ENCODE results near the gene SPNS2. TPM values are rescaled to one million over a fixed set of nuclear protein-coding genes. Genes with fewer than 3 reads are reported as not detected.

Gene SPNS2
- polyA plus RNA-seq, 3 donors: 0.23 to 0.33 TPM; not detected in 1

DNA sequence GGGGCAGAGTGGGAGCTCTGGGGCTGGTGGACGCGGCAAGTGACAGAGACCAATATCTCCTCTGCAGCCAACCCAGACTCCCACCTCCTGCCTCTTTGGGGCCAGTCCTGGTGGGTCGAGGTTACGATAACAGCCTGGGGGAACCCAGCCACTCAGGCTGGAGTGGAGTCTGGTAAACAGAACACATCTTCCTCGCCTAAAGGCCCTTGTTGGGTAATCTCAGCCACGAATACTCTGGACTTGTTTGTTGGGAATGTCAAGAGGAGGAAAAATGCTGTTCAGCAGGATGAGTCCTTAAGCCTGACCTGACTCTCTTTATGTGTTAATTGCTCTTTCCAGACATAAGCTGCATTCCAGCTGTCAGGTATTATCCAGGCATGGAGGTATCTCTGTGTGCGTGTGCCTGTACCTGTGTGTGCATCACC, 8.0 kb upstream of the SPNS2 start:
- H2AFZ ChIP-seq (ENCODE audit: insufficient read depth, low read depth, low read length, poor library complexity, severe bottlenecking): no peak overlapping the region
- no peak overlapping the region for H3K9ac ChIP-seq (ENCODE audit: insufficient read depth, low read length, poor library complexity, severe bottlenecking)
- Mint-ChIP-seq H3K9me3 (no peaks in the 10 kb centered on the region), H3K27ac (no peak overlapping the region), H3K4me1 (peaks cover 57% of the 10 kb centered on the region), H3K4me3 (no peak overlapping the region), H3K27me3 (ENCODE audit: low read depth in 3 of 3) (peaks cover 0 to 8% (median 2%) of the 10 kb centered on the region in 3 donors), H3K36me3 (peaks cover 2 to 5% of the 10 kb centered on the region in 2 donors)
- no peaks in the 10 kb centered on the region for H3K27me3 ChIP-seq (ENCODE audit: control insufficient read depth in 2 of 2, insufficient read depth in 2 of 2, low read length in 2 of 2)
- H3K36me3 ChIP-seq (replicated peaks in 1 of 2; ENCODE audit: control insufficient read depth in 1 of 2, insufficient read depth in 2 of 2, low read length in 2 of 2): no peaks in the 10 kb centered on the region
- no peak overlapping the region for H3K27ac ChIP-seq (ENCODE audit: low read depth in 1 of 2, low read length in 2 of 2)
- no peaks in the 10 kb centered on the region for H4K20me1 ChIP-seq (ENCODE audit: insufficient read depth, low read length)
- intact Hi-C loops (cut with micrococcal nuclease): no loop called here
- H3K4me1 ChIP-seq (ENCODE audit: control insufficient read depth in 1 of 2, insufficient read depth in 2 of 2, low read length in 2 of 2): peaks cover 45 to 58% of the 10 kb centered on the region in 2 donors
- H3K4me2 ChIP-seq (replicated peaks; ENCODE audit: extremely low read depth, low read length, poor library complexity, severe bottlenecking): no peak overlapping the region
- no peak overlapping the region for H3K4me3 ChIP-seq (replicated peaks in 1 of 3; ENCODE audit: low read depth in 2 of 3, low read length in 3 of 3)
- no peaks in the 10 kb centered on the region for H3K9me3 ChIP-seq (replicated peaks in 1 of 2; ENCODE audit: control insufficient read depth in 1 of 2, insufficient read depth in 1 of 2, low read length in 2 of 2)
- WGBS (ENCODE audit: insufficient coverage): 72% methylated on average over 3 of the region's 7 CpGs
- DNase-seq: no peak
- H3K79me2 ChIP-seq (ENCODE audit: insufficient read depth, low read length): no peaks in the 10 kb centered on the region
- TF ChIP-seq, protein P1, sequence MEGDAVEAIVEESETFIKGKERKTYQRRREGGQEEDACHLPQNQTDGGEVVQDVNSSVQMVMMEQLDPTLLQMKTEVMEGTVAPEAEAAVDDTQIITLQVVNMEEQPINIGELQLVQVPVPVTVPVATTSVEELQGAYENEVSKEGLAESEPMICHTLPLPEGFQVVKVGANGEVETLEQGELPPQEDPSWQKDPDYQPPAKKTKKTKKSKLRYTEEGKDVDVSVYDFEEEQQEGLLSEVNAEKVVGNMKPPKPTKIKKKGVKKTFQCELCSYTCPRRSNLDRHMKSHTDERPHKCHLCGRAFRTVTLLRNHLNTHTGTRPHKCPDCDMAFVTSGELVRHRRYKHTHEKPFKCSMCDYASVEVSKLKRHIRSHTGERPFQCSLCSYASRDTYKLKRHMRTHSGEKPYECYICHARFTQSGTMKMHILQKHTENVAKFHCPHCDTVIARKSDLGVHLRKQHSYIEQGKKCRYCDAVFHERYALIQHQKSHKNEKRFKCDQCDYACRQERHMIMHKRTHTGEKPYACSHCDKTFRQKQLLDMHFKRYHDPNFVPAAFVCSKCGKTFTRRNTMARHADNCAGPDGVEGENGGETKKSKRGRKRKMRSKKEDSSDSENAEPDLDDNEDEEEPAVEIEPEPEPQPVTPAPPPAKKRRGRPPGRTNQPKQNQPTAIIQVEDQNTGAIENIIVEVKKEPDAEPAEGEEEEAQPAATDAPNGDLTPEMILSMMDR (IDR thresholded peaks at IDR 0.05): no peak

GRCh38 chr17:4492721-4493561, 5.7 kb upstream of the SPNS2 start:
- Histone ChIP-seq H3K4me1 (ENCODE audit: control insufficient read depth in 1 of 2, insufficient read depth in 2 of 2, low read length in 2 of 2) (peaks cover 32 to 39% of the 10 kb centered on the region in 2 donors), H3K27me3 (ENCODE audit: control insufficient read depth in 2 of 2, insufficient read depth in 2 of 2, low read length in 2 of 2) (peaks cover 0 to 12% of the 10 kb centered on the region in 2 donors), H4K20me1 (ENCODE audit: insufficient read depth, low read length) (no peaks in the 10 kb centered on the region), H3K9me3 (replicated peaks in 1 of 2; ENCODE audit: control insufficient read depth in 1 of 2, insufficient read depth in 1 of 2, low read length in 2 of 2) (no peaks in the 10 kb centered on the region), H3K27ac (ENCODE audit: low read depth in 1 of 2, low read length in 2 of 2) (no peak overlapping the region), H3K36me3 (replicated peaks in 1 of 2; ENCODE audit: control insufficient read depth in 1 of 2, insufficient read depth in 2 of 2, low read length in 2 of 2) (no peaks in the 10 kb centered on the region), H2AFZ (ENCODE audit: insufficient read depth, low read depth, low read length, poor library complexity, severe bottlenecking) (peak overlapping the region; percentile 49), H3K9ac (ENCODE audit: insufficient read depth, low read length, poor library complexity, severe bottlenecking) (no peak overlapping the region), H3K4me3 (replicated peaks in 1 of 3; ENCODE audit: low read depth in 2 of 3, low read length in 3 of 3) (peak overlapping the region in 1 of 3 experiments; percentile 24), H3K79me2 (ENCODE audit: insufficient read depth, low read length) (no peaks in the 10 kb centered on the region), H3K4me2 (replicated peaks; ENCODE audit: extremely low read depth, low read length, poor library complexity, severe bottlenecking) (peak overlapping the region; percentile 33)
- WGBS (ENCODE audit: insufficient coverage): 0% methylated on average over 6 of the region's 20 CpGs
- H3K4me1 Mint-ChIP-seq: peaks cover 39% of the 10 kb centered on the region
- intact Hi-C loops (cut with micrococcal nuclease): no loop called here
- DNase-seq: peak in 1 of 3 donors; percentile 21
- H3K36me3 Mint-ChIP-seq: no peaks in the 10 kb centered on the region
- H3K27me3 Mint-ChIP-seq (ENCODE audit: low read depth in 3 of 3): peaks cover 13 to 19% (median 16%) of the 10 kb centered on the region in 3 donors
- TF ChIP-seq, protein P1 (IDR thresholded peaks at IDR 0.05): no peak
- H3K4me3 Mint-ChIP-seq: peak overlapping the region in 1 of 2 donors; percentile 80
- H3K27ac Mint-ChIP-seq: peak overlapping the region in 5 of 7 donors; percentile 30 to 73 (median 59)
- H3K9me3 Mint-ChIP-seq: no peaks in the 10 kb centered on the region
